Activated CD4-positive, alpha-beta T cell treated with anti-CD3 and anti-CD28 coated beads, Interleukin-2, Interleukin-4, amounts not matched to agents 100 ng/mL and 50 ng/mL, durations not matched to agents 16 hours and 8 hours (primary cell): Measurements from ENCODE around the gene PJA2.

Source experiments
- DNase-seq: peaks from one replicate; pipeline ENCODE4 v3.0.0-alpha.2; 2020; ENCODE audit warnings: low spot score

Gene PJA2

DNA sequence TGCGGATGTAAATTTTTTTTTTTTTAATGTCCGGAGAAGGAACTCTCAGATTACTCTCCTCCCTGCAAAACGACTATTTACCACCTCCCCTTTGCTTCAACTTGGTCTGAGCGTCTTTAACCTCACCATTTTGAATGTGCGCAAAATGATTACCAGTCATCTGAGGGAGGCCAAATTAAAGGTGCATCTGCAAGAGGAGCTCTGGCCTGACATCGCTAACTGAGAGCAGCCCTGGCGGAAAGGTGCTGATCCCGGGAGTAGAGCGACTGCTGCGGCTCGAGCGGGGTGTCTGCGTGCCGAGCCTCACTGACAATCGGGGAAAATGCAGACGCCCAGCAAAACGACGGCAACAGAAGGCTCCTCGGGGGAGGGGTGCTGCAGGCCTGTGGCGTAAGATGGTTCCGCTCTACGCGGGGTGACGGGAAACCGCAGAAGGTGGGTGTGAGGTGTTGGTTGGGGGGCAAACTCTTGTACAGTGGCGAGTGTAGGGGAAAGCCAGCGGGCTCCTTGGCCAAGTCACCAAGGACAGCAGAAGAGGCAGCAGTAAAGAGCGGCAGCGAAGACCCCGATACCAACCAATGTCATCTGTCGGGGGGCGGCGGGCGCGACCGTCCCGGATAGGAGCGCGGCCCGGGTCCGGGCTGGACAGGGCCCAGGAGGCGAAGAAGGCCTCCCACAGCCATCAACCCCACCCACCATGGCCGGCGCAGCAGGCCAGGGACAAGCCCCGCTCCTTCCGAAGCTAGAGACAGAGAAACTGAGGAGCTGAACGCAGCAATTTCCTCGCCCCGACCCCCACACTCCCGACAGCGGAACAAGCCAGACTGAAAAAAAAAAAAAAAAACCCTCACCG, 557 bp downstream of the PJA2 start:
- peak; percentile 82 for DNase-seq

DNA sequence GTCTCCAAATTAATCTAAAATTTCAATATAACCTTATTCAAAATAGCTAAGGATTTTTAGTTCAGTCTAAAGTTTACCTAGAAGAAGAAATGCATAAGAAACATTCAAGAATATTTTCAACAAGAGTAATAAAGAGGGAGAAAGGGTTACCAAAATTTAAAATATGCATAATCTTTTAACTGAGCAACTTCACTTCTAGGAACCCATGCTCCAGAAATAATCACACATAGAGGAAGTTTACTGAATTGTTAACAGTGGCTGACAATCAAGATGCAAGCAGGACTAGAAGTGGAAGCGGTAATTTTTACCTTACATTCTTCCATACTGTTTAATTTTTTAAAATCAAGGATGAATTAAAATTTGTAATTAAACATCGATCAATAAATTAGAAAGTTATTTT, 1.9 kb downstream of the PJA2 start:
- DNase-seq, result no peak

DNA sequence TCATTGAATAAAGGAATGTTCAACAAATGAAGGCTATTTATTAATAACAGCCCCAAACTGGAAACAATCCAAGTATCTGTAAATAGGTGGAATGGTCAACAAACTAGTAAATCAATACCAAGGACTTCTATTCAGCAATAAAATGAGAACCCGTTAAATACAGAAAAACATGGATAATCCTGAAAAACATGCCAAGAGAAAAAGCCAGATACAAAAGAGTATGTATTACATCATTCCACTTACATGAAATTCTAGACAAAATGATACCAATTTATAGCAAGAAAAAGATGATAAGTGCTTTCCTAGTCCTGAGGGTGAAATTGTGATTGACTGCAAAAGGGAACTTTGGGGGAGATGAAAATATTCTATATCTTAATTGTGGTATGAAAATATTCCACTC, 3.1 kb downstream of the PJA2 start:
- DNase-seq, result no peak

DNA sequence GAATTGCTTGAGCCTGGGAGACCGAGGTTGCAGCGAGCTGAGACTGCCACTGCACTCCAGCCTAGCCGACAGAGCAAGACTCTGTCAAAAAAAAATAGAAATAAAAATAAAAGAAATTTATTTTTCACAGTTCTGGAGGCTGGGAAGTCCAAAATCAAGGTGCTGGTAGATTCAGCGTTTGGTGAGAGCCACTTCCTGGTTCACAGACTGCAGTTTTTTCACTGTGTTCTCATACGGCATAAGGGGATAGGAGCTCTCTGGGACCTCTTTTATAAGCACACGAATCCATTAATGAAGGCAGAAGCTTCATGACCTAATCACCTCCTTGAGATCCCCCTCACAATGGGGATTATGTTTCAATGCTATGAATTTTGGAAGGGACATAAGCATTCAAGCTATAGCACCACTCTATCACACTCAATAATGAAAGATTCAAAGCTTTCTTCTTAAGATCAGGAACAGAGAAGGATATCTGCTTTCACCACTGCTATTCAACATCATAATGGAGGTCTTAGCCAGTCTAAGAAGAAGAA, 5.3 kb downstream of the PJA2 start:
- no peak for DNase-seq

DNA sequence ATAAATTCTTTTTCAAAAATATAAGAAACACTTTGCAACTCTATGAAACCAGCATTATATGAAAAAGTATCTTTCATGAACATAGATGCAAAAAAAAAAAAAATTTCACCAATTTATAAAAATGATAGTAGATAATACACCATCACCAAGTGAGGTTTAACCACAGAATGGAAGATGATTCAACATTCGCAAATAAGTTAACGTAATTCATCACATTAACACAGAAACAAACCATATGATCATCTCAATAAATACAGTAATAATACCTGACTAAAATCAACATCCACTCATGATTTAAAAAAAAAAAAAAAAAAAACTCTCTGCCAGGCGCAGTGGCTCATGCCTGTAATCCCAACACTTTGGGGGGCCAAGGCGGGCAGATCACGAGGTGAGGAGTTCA, 6.3 kb downstream of the PJA2 start:
- DNase-seq, result no peak

DNA sequence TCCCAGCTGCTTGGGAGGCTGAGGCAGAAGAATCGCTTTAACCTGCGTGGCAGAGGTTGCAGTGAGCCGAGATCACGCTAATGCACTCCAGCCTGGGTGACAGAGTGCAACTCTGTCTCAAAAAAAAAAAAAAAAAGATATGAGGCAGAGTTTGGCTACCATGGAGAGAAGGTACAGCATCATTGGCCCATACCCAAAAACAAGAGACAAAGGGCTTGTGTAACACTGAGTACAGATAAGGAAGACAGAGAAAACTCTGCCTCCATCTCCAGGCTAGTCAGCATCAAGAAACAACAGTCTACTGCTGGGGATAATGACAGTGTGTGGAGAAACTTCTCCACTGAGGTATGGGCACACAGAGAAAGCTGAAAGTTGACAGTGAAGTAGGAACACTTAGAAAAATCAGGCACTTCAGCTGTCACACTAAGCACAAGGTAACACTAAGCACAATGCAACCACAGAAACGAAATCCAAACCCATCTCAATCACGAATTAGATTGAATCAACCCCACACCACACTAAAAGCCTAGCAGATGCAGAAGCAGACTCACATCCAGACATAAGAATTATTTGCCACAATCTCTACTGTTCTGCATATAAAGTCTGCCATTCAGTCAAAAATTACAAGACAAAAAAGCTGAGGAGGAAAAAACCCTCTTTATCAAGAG, 10.5 kb downstream of the PJA2 start:
- no peak for DNase-seq

DNA sequence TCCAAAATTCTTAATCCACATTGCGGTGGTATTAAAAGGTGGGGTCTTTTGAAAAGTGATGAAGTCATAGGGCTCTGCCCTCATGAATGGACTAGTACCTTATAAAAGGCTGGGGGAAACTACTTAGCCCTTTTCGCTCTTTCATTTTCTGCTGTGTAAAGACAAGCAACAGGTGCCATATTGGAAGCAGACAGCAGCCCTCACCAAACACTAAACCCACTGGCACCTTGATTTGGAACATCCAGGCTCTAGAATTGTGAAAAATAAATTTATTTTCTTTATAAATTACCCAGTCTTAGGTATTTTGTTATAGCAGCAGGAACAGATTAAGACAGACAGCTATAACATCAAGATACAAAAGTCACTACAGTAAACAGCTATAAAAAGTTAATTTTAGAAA, 12.8 kb downstream of the PJA2 start:
- DNase-seq, result no peak

DNA sequence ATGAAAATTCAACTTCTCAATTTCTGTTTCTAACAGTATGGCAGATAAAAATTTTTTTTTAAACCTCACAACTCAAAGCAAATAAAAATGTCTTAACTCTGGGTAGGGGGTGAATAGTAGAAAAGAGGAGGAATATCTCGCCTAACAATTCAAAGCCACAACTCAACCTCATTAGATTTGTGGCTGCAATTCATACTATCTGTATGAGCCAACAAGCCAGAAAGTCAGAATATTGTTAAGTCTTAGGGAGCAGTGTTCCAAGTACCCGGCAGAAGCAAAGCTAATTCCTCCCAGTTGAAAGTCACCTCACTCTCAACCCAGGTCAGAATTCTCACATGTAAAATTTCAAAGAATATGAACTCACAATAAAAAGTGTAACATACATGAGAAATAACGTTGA, 15.0 kb downstream of the PJA2 start:
- no peak for DNase-seq

DNA sequence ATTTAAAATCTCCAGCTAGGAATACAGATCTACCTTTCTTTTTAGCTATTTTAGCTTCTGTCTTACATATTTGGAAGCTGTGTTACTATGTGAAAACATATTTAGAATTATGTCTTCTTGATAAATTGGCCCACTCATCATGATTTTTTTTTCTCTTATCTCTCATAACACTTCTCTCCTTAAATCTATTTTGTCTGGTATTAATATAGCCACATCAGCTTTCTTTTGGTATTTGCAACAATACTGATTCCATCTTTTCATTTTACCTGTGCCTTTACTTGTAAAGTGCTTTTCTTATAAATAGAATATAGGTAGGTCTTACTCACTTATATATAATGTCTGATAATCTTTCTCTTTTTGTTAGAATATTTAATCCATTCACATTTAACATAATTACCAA, 19.6 kb downstream of the PJA2 start:
- no peak for DNase-seq

DNA sequence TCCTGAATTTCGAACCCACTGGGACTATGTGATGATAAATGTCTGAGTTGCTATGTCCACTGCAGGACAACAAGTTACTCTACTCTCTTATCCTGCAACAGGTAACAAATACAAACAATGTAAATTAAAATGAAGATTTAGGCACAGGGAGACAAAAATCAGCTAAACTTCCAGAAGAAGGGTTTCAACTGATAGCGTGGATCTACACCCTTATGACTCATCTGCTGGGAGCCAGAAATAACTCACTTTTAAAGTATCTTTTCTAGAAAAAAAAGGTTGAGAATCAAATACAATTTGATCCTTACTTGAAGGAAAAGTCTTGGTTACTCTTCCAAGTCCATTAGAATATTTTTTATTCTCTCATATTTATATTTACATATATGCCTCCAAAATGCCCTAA, 21.4 kb downstream of the PJA2 start:
- no peak for DNase-seq

DNA sequence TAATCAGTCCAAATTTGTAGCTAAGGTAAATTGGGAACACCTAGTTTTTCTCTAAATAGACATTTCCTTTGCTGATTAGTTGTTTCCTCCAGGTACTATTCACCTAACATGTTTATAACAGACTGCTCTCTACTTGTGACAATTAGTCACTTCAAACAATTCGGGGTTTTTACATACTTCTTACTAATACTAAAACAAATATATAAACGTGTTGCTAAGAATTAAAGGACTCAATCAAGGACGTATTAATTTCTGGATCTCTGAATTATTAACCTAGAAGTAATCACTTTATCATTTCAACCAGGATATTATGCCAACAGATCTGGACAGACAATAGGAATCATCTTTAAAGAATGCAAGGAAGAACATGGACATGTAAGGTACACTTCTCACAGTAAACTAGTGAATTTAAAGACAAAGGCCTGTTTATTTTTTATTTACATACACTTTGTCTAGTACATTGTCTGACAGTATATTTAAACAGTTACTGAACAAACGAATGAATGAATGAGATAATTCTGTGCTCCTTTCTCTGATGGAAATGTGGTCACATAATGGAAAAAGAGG, 22.3 kb downstream of the PJA2 start:
- no peak for DNase-seq

DNA sequence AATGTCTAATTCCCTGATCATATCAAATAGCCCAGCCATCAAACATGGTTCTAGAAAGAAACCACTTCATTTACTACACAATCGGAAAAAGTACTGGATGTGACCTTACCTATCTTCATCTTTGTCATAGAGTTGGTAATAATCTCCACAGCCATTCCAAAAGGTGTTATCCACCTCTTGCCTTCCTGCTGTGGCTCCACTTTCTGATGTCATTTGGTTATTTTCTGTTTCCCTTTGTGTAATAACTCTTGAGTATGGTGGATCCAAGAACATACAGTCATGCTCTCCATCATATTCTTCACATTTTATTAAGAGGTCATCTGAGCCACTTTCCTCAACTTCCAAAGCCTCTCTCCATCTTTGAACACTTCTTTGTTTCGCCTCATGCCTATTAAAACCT, 31.7 kb downstream of the PJA2 start:
- DNase-seq, result no peak

DNA sequence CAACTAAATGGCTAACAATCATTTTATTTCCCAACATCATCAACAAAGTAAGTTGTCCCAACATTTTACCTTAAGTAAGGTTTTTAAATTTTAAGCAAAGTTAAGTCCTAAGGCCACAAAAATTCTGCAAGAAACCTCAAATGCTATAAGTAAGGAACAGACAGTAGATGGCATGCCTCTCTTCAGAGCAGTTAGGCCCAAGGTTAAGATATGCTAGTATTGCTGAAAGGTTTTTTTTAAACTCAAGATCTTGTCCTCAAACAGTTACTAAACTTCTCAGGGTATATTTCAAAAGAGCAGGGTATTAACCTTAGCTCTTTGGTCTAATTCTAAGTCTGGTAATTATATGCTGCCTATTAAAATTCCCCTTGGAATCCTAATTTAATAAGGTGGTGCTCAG, 35.1 kb downstream of the PJA2 start:
- no peak for DNase-seq

DNA sequence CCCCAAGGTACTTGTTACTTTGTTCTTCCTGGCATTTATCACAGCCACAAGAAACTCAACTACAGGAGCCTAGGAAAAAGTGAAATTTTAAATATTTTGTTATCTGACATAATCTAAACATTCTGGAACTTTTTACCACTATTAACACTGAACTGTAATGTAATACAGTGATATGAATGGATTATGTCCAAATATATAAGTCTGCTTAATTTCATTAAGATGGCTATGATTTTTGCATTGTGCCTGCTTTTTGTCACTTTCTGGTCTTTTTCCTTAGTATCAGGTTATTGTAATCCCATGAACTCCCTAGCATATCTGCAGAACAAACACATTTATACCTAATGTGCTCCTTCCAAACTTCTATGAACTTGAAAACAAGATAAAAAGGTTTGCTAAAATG, 35.8 kb downstream of the PJA2 start:
- DNase-seq, result no peak

DNA sequence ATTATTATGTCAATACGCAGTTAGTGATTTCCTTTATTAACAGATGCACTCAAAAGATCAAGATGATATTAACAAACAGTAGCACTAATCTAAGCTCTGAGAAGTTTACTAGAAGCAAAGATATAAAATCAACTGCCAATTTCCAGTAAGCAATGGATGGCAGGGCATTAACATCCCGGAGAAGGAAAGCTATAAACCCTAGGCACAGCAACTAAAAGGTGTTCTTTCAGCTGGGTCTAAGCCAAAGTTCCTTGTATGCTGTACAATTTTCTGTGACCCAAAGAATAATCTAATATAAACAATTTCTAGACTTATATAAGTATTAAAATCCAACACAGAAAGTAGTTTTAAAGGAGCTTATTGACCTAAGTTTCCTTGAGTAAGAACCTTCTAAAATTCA, 39.4 kb downstream of the PJA2 start:
- DNase-seq, result no peak

DNA sequence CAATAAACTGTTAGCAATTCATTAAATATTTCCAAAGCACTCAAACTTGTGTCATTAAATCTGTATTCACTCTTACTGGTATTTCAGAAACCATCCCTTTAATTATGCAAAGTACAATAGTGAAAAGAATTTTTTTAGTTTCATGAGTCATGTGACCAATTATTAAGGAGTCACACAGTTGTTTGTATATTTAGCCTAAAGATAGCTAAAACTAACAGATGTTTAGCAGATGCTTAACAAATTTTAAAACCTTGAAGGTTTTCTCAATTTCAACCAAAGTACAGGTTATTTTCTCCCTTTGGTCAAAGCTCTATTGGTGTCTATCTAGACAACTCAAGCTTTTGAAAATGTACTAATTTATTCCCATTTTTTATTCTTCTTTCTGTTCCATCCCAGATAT, 44.1 kb downstream of the PJA2 start:
- DNase-seq, result no peak

DNA sequence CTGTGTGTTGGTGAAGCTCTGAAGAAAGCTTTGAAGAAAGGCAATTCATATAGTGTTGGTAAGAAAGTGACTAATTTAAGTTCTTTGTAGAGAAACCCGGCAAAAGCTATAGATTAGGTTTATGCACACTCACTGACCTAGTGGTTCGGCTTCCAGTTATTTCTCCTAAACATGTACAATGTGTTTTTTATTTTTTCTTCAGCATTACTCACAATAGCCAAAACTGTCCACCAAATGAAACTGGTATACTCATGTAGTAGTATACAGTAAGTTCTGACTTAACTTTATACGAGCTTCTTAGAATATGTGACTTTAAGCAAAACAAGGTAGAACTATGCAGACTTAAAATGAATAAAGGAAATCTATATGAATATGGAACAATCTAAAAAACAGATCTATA, 44.8 kb downstream of the PJA2 start:
- DNase-seq, result no peak

DNA sequence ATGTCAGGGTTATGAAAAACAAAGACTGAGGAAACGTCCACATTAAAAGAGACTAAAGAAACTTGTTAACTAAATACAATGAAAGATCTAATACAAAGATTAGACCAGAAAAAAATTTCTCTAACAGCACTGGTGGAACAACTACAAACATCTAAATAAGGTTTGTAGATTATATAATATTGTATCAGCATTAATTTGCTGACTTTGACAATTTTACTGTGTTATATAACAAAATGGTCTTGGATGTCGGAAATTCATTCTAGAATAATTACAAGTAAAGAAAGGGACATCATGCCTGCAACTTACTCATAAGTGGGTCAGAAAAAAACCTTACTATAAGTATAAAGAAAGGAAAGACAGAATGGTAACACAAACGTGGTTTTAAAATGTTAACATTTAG, 50.1 kb downstream of the PJA2 start:
- no peak for DNase-seq

DNA sequence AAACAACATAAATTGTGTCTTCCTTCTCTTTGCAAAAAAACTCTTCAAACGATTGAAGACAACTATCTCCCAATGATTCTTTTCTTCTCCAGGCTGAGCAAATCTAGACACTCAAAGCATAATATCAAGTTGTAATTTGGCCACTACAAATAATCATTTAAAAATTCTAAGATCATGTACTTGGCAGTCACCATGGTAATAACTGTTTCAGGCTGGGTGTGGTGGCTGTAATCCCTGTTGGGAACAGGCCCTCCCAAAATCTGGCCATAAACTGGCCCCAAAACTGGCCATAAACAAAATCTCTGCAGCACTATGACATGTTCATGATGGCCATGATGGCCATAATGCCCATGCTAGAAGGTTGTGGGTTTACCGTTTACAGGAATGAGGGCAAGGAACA, 52.0 kb downstream of the PJA2 start:
- DNase-seq, result no peak

DNA sequence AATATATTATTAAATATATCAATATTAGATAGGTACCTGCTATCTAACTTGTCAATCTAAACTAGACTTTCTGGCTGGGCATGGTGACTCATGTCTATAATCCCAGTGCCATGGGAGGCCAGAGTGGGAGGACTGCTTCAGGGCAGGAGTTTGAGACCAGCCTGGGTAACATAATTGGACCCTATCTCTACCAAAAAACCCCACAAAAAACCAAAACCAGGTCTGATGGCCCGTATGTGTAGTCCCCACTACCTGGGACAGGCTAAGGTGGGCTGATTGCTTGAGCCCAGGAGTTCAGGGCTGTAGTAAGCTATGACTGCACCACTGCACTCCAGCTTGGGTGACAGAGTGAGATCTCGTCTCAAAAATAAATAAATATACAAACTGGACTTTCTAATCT, 55.0 kb downstream of the PJA2 start:
- no peak for DNase-seq

DNA sequence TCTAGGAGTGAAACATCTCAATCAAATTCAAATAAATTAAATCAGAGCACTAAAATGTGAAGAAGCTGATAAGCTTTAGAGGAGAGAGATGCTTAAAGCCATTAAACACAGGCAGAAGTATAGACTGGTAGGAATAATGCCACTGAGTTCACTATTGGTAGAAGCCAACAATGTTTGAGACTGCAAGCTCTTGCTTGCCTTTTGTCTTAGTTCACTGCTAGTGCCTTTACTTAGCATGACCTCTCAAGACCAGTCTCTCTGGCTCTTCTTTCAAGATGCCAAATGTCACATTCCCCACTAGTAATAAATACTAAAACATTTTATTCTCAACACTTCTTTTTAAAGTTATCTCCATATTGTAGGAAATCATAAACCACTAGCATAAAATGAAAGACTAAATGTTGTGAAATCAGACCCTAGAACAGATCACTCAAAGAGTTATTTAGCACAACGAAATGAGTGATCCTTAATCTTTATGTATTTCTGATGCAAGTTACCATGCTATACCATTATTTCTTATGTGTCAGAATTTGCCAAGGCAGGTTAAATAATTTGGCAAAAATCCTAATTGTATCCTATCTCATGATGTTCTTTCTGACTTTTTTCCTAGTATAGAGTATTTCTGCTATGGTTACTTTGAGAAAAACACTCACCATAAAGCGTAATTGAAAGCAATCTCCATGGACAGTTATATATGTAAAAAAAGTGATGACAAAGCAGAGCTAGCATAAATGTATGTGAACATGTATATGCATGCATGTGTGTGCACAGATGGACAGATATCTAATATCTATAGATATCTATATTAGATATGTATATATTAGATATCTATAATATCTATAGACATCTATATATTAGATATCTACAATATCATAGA, 57.5 kb downstream of the PJA2 start:
- DNase-seq, result no peak

DNA sequence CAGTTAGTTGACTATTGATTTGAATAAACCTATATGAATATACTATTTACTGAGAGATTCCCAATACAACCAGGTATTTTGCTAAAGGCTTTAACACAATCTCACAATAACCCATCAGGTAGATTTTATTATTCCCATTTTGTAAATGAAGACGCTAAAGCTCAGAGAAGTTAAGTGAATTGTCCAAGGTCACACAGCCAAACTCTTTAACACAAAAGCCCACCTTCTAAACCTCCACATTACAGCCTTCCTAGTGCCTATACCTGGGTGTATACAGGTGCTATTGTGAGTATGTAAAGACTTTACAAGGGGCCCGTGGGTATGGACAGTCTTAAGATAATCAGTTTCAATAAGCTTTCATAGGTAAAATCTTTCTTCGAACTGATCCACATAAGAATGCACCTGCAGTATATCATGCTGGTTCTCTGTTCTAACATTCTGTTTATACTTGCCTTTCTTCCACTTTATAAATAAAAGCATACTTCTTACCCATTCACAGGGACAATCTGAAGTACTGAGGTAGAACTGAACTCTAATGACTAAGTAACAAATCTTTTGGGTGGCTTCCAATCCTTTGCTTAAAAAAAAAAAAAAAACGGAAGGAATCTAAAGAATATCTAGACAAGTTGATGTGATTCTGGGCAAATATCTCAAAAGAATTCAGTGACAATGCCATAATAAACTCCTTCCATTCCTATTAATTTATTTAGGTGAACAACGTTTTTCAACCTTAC, 59.1 kb downstream of the PJA2 start:
- no peak for DNase-seq
